Neural cell (in vitro differentiated cells): Measurements from ENCODE around the gene CHURC1.

ENCODE experiments used
- EP300 ChIP-seq: fragments of 450-650 bp; conservative IDR thresholded peaks from 2 replicates; pipeline ENCODE4 v1.6.1; 2014; ENCODE audit warnings: antibody characterized with exemption, mild to moderate bottlenecking, moderate library complexity; ENCODE audit not compliant: poor library complexity, severe bottlenecking
- EZH2 ChIP-seq: fragments of 200-600, 300-800 bp; shearing (Covaris generic), sonication (generic); IDR thresholded peaks from 2 replicates; pipeline ENCODE4 v1.6.1; 2014; ENCODE audit warnings: antibody characterized with exemption, low read length, borderline replicate concordance, mild to moderate bottlenecking; ENCODE audit not compliant: insufficient read depth, poor library complexity, severe bottlenecking
- MXI1 ChIP-seq: fragments of 450-650 bp; conservative IDR thresholded peaks from 2 replicates; pipeline ENCODE4 v1.6.1; 2014; ENCODE audit warnings: antibody characterized with exemption, mild to moderate bottlenecking; ENCODE audit not compliant: poor library complexity, severe bottlenecking
- POLR2AphosphoS5 ChIP-seq: IDR thresholded peaks from 2 replicates; pipeline ENCODE4 v1.6.1; 2012
- RAD21 ChIP-seq: fragments of 450-650 bp; conservative IDR thresholded peaks from 2 replicates; pipeline ENCODE4 v1.6.1; 2014; ENCODE audit warnings: antibody characterized with exemption, mild to moderate bottlenecking, moderate library complexity
- SMC3 ChIP-seq: fragments of 450-650 bp; conservative IDR thresholded peaks from 2 replicates; pipeline ENCODE4 v1.6.1; 2014; ENCODE audit warnings: antibody characterized with exemption, mild to moderate bottlenecking, moderate library complexity; ENCODE audit not compliant: poor library complexity
- TAF1 ChIP-seq: IDR thresholded peaks from 2 replicates; pipeline ENCODE4 v1.6.1; 2012; ENCODE audit warnings: low read depth
- TF ChIP-seq, protein P1 (sequence below): fragments of 450-650 bp; IDR thresholded peaks from 2 replicates; pipeline ENCODE4 v1.5.1; 2014; ENCODE audit warnings: antibody characterized with exemption, mild to moderate bottlenecking, moderate library complexity; ENCODE audit not compliant: poor library complexity, severe bottlenecking
- TF ChIP-seq, protein P2 (sequence below): IDR thresholded peaks from 2 replicates; pipeline ENCODE4 v1.6.1; 2012; ENCODE audit warnings: borderline replicate concordance

DNA sequence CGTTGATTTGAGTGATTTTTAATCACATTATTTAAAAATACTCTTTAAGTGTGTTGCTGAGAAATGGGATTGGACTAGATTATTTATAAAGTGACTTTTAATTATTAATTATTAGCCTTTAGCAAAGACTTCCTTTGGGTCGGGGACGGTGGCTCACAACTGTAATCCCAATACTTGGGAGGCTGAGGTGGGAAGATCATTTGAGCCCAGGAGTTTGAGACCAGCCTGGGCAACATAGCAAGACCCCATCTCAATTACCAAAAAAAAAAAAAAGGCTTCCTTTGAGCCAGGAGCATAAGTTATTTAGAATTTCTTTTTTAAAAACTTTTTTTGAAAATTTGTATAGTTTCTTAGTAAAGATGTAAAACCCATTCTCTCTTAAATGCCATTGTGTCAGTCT, 8.8 kb downstream of the CHURC1 start:
- TF ChIP-seq, protein P1, sequence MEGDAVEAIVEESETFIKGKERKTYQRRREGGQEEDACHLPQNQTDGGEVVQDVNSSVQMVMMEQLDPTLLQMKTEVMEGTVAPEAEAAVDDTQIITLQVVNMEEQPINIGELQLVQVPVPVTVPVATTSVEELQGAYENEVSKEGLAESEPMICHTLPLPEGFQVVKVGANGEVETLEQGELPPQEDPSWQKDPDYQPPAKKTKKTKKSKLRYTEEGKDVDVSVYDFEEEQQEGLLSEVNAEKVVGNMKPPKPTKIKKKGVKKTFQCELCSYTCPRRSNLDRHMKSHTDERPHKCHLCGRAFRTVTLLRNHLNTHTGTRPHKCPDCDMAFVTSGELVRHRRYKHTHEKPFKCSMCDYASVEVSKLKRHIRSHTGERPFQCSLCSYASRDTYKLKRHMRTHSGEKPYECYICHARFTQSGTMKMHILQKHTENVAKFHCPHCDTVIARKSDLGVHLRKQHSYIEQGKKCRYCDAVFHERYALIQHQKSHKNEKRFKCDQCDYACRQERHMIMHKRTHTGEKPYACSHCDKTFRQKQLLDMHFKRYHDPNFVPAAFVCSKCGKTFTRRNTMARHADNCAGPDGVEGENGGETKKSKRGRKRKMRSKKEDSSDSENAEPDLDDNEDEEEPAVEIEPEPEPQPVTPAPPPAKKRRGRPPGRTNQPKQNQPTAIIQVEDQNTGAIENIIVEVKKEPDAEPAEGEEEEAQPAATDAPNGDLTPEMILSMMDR, result no peak
- no peak for TF ChIP-seq POLR2AphosphoS5
- TF ChIP-seq MXI1, result no peak
- TF ChIP-seq RAD21, result no peak
- no peak for TF ChIP-seq EP300
- TF ChIP-seq SMC3, result no peak
- TF ChIP-seq EZH2, result no peak
- no peak for TF ChIP-seq TAF1
- TF ChIP-seq, protein P2, sequence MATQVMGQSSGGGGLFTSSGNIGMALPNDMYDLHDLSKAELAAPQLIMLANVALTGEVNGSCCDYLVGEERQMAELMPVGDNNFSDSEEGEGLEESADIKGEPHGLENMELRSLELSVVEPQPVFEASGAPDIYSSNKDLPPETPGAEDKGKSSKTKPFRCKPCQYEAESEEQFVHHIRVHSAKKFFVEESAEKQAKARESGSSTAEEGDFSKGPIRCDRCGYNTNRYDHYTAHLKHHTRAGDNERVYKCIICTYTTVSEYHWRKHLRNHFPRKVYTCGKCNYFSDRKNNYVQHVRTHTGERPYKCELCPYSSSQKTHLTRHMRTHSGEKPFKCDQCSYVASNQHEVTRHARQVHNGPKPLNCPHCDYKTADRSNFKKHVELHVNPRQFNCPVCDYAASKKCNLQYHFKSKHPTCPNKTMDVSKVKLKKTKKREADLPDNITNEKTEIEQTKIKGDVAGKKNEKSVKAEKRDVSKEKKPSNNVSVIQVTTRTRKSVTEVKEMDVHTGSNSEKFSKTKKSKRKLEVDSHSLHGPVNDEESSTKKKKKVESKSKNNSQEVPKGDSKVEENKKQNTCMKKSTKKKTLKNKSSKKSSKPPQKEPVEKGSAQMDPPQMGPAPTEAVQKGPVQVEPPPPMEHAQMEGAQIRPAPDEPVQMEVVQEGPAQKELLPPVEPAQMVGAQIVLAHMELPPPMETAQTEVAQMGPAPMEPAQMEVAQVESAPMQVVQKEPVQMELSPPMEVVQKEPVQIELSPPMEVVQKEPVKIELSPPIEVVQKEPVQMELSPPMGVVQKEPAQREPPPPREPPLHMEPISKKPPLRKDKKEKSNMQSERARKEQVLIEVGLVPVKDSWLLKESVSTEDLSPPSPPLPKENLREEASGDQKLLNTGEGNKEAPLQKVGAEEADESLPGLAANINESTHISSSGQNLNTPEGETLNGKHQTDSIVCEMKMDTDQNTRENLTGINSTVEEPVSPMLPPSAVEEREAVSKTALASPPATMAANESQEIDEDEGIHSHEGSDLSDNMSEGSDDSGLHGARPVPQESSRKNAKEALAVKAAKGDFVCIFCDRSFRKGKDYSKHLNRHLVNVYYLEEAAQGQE, result no peak
